ENCODE measurements around the gene ATG5. TPM values are rescaled to one million over a fixed set of nuclear protein-coding genes. Genes with fewer than 3 reads are reported as not detected.

ATG5 gene
- total RNA-seq, 1 experiment from 2014 or later: 51.4 TPM

DNA sequence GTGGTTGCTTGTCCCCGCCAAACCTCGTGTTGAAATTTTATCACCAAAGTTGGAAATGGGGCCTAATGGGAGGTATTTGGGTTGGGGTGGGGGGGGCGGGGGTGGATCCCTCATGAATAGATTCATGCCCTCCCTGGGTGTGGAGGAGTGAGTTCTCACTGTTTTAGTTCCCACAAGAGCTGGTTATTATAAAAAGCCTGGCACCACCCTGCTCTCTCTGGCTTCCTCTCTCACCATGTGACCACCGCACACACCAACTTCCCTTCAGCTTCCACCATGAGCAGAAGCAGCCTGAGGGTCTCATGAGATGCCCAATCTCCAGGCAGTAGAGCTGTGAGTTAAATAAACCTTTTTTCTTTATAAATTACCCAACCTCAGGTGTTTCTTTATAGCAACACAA, 128.1 kb downstream of the ATG5 start:
- intact Hi-C loops (cut with micrococcal nuclease; ENCODE audit: unreplicated experiment): no loop called here
- H3K27me3 ChIP-seq (ENCODE audit: control insufficient read depth, insufficient read depth, low read length): no peaks in the 10 kb centered on the region
- CTCF ChIA-PET: no interaction called here
- H3K27ac ChIP-seq (ENCODE audit: low read length): no peak overlapping the region
- no TSS peak for BruUV-seq (replicated peaks)
- H3K36me3 ChIP-seq (ENCODE audit: control insufficient read depth, insufficient read depth, low read length): peaks cover 6% of the 10 kb centered on the region; the same call in 1 of the 2 replicates
- H3K4me3 ChIP-seq (ENCODE audit: low read depth in 2 of 2, low read length in 2 of 2): no peak overlapping the region
- no peak for ATAC-seq
- no peaks in the 10 kb centered on the region for H3K9me3 ChIP-seq (ENCODE audit: control insufficient read depth, insufficient read depth, low read depth, low read length)
- TF ChIP-seq TCF7L2 (IDR thresholded peaks at IDR 0.05; ENCODE audit: low read depth, low read length) (no peak), SIN3A (IDR thresholded peaks at IDR 0.05; ENCODE audit: borderline replicate concordance, insufficient read depth, low read depth, low read length) (no peak), POLR2AphosphoS5 (IDR thresholded peaks at IDR 0.05; ENCODE audit: low read depth, low read length) (no peak)
- TF ChIP-seq, protein P1, sequence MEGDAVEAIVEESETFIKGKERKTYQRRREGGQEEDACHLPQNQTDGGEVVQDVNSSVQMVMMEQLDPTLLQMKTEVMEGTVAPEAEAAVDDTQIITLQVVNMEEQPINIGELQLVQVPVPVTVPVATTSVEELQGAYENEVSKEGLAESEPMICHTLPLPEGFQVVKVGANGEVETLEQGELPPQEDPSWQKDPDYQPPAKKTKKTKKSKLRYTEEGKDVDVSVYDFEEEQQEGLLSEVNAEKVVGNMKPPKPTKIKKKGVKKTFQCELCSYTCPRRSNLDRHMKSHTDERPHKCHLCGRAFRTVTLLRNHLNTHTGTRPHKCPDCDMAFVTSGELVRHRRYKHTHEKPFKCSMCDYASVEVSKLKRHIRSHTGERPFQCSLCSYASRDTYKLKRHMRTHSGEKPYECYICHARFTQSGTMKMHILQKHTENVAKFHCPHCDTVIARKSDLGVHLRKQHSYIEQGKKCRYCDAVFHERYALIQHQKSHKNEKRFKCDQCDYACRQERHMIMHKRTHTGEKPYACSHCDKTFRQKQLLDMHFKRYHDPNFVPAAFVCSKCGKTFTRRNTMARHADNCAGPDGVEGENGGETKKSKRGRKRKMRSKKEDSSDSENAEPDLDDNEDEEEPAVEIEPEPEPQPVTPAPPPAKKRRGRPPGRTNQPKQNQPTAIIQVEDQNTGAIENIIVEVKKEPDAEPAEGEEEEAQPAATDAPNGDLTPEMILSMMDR (IDR thresholded peaks at IDR 0.05): no peak
- TF ChIP-seq, protein P2, sequence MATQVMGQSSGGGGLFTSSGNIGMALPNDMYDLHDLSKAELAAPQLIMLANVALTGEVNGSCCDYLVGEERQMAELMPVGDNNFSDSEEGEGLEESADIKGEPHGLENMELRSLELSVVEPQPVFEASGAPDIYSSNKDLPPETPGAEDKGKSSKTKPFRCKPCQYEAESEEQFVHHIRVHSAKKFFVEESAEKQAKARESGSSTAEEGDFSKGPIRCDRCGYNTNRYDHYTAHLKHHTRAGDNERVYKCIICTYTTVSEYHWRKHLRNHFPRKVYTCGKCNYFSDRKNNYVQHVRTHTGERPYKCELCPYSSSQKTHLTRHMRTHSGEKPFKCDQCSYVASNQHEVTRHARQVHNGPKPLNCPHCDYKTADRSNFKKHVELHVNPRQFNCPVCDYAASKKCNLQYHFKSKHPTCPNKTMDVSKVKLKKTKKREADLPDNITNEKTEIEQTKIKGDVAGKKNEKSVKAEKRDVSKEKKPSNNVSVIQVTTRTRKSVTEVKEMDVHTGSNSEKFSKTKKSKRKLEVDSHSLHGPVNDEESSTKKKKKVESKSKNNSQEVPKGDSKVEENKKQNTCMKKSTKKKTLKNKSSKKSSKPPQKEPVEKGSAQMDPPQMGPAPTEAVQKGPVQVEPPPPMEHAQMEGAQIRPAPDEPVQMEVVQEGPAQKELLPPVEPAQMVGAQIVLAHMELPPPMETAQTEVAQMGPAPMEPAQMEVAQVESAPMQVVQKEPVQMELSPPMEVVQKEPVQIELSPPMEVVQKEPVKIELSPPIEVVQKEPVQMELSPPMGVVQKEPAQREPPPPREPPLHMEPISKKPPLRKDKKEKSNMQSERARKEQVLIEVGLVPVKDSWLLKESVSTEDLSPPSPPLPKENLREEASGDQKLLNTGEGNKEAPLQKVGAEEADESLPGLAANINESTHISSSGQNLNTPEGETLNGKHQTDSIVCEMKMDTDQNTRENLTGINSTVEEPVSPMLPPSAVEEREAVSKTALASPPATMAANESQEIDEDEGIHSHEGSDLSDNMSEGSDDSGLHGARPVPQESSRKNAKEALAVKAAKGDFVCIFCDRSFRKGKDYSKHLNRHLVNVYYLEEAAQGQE (IDR thresholded peaks at IDR 0.05; ENCODE audit: insufficient read depth in 1 of 2, low read depth in 2 of 2, low read length in 1 of 2): no peak
- in situ Hi-C loops (cut with HindIII; ENCODE audit: low pct_unique_long_range_greater_than_20kb, low sequenced_read_pairs): no loop called here
- no peak for DNase-seq (ENCODE audit: low read depth, low spot score)
- H3K4me1 ChIP-seq (ENCODE audit: control insufficient read depth, insufficient read depth, low read length): no peaks in the 10 kb centered on the region
- POLR2A ChIA-PET: no interaction called here

DNA sequence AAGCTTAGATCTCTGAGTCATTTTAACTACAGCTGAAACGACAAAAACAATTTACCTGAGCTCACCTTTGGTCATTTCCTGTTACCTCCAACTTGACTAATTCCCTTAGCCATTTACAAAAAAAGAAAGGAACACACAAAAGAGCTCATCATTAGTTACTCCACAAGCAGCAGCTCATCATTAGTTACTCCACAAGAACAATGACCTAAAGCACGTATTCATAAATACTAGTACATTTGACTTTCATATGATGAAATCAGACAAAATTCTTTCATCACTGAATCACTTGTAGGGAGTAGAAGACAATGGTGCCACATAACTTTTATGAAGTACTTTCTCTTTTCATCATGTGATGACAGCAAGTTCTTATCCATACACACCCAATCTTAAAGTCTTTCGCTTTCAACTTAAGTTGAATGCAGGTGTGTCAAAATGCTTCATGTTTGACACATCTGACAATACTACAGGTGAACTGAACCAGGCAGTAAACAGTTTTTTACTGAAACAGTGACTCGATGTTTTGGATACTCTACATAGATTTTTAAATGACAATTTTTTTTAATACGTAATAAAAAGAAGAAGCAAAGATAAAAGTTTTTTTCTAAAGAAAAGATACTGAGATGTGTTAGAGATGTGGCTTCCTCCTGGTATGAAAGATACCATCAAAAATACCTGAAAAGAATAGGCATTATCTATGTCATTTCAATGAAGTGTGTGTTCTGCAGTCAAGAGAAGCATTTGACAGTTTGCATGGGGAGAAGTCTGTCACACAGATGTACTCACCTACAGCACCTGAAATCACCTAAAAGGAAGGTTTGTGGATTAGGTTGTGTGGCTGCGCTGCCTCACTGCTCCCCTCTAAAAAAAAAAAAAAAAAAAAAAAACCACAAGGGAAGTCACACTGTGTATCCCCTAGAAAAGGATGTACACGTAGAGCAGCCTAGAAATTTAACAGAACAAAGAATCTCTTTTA, 130.3 kb downstream of the ATG5 start:
- H3K4me3 ChIP-seq (ENCODE audit: low read depth in 2 of 2, low read length in 2 of 2): no peak overlapping the region
- intact Hi-C loops (cut with micrococcal nuclease; ENCODE audit: unreplicated experiment) (no loop called here), in situ Hi-C loops (cut with HindIII; ENCODE audit: low pct_unique_long_range_greater_than_20kb, low sequenced_read_pairs) (no loop called here)
- peak overlapping the region; percentile 5; the same call in 1 of the 2 replicates for H3K27ac ChIP-seq (ENCODE audit: low read length)
- no peaks in the 10 kb centered on the region for H3K9me3 ChIP-seq (ENCODE audit: control insufficient read depth, insufficient read depth, low read depth, low read length)
- H3K27me3 ChIP-seq (ENCODE audit: control insufficient read depth, insufficient read depth, low read length): no peaks in the 10 kb centered on the region
- no TSS peak for BruUV-seq (replicated peaks)
- no peak for TF ChIP-seq SIN3A (IDR thresholded peaks at IDR 0.05; ENCODE audit: borderline replicate concordance, insufficient read depth, low read depth, low read length)
- TF ChIP-seq POLR2AphosphoS5 (IDR thresholded peaks at IDR 0.05; ENCODE audit: low read depth, low read length): no peak
- TF ChIP-seq, protein P2 (IDR thresholded peaks at IDR 0.05; ENCODE audit: insufficient read depth in 1 of 2, low read depth in 2 of 2, low read length in 1 of 2): no peak
- TF ChIP-seq, protein P1 (IDR thresholded peaks at IDR 0.05): no peak
- TF ChIP-seq TCF7L2 (IDR thresholded peaks at IDR 0.05; ENCODE audit: low read depth, low read length): no peak
- 0 out of 2 replicates have a peak, but pooled peaks cover 2% of the 10 kb centered on the region for H3K36me3 ChIP-seq (ENCODE audit: control insufficient read depth, insufficient read depth, low read length)
- DNase-seq (ENCODE audit: low read depth, low spot score) (no peak), ATAC-seq (no peak)
- no peaks in the 10 kb centered on the region for H3K4me1 ChIP-seq (ENCODE audit: control insufficient read depth, insufficient read depth, low read length)
- CTCF ChIA-PET: no interaction called here
- POLR2A ChIA-PET: interaction anchor here (0.6 kb wide), 1 partner anchor 55 kb away, joined by 3 read pairs; no protein-coding TSS in a partner anchor

Measured in Panc1 (cell line).